Suprapubic skin (tissue), 4 donors: ENCODE results near the gene PARD3B. TPM values are rescaled to one million over a fixed set of nuclear protein-coding genes. Genes with fewer than 3 reads are reported as not detected.
A peak's percentile ranks its signal among the peaks of the same experiment; 100 is the strongest.

Experiments used
- DNase-seq, 2 donors: peaks; one replicate each; pipeline ENCODE4 v3.0.0-alpha.2; 2019; ENCODE audit warnings: low spot score in 2 of 2
- H3K27ac ChIP-seq: fragments of 200-600 bp; sonication (generic); one replicate; pipeline ENCODE4 v1.5.1; 2019
- H3K27me3 ChIP-seq: fragments of 200-600 bp; sonication (generic); one replicate; pipeline ENCODE4 v1.5.1; 2019
- H3K36me3 ChIP-seq: fragments of 200-600 bp; sonication (generic); one replicate; pipeline ENCODE4 v1.5.1; 2019
- H3K4me1 ChIP-seq: fragments of 200-600 bp; sonication (generic); one replicate; pipeline ENCODE4 v1.5.1; 2019
- H3K4me3 ChIP-seq: fragments of 200-600 bp; sonication (generic); one replicate; pipeline ENCODE4 v1.5.1; 2019; ENCODE audit warnings: mild to moderate bottlenecking
- H3K9me3 ChIP-seq: fragments of 200-600 bp; sonication (generic); one replicate; pipeline ENCODE4 v1.5.1; 2019
- EP300 ChIP-seq: sonication (generic); formaldehyde crosslinking; IDR thresholded peaks from one replicate; pipeline ENCODE4 v1.6.1; 2017; ENCODE audit warnings: antibody characterized with exemption
- POLR2A ChIP-seq, 2 donors: fragments of 450-650 bp; IDR thresholded peaks; one replicate each; pipeline ENCODE4 v1.6.1; 2017; ENCODE audit warnings: antibody characterized with exemption in 2 of 2, mild to moderate bottlenecking in 2 of 2, moderate library complexity in 2 of 2
- POLR2AphosphoS5 ChIP-seq, 3 donors: sonication (generic); formaldehyde crosslinking; IDR thresholded peaks; one replicate each; pipeline ENCODE4 v1.6.1; 2017; ENCODE audit warnings: antibody characterized with exemption in 3 of 3
- WGBS: methylation state at CpG from one replicate; pipeline ENCODE4 v1.1.5; 2018; 5-methylcytosine and 5-hydroxymethylcytosine counted together
- total RNA-seq, 4 donors: library from RNA; depleted of rRNA; stranded (reverse); fragments of >200 nt; gene quantifications; one replicate each; pipeline ENCODE4 v1.1.0, GENCODE V29; 2016
- TF ChIP-seq, protein P1 (sequence below), 2 donors: fragments of 200-600 bp in 1 of 2; fragments of 450-650 bp in 1 of 2; sonication (generic) in 1 of 2; IDR thresholded peaks; one replicate each; pipeline ENCODE4 v1.5.1; 2016 to 2019; ENCODE audit warnings: antibody characterized with exemption in 2 of 2, mild to moderate bottlenecking in 1 of 2, moderate library complexity in 1 of 2

Gene PARD3B
- total RNA-seq, 4 donors from 2014 or later, result 12.5 to 18.9 (median 15.5) TPM

DNA sequence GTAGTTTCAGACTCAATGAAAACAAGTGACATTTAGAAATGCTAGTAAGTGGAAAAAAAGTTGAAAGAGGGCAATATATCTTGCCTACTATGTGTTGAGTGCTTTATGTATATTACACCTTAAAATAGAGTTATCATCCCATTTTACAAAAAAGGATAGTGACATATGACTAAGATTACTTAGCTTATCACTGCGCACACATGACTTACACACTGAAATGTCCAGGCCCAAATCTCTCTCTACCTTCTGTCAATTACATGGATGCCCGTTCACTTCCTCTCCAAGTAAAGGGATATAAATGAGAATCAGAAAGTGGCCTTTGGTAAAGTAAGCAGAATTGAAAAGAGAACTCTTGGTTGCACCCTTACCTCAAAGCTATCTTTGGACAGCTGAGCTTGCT is 3.6 kb upstream of the PARD3B start:
- Histone ChIP-seq H3K4me3 (no peak overlapping the region), H3K9me3 (no peaks in the 10 kb centered on the region), H3K36me3 (no peaks in the 10 kb centered on the region), H3K4me1 (peaks cover 24% of the 10 kb centered on the region), H3K27me3 (no peaks in the 10 kb centered on the region), H3K27ac (no peak overlapping the region)
- no peak for DNase-seq
- TF ChIP-seq, protein P1, sequence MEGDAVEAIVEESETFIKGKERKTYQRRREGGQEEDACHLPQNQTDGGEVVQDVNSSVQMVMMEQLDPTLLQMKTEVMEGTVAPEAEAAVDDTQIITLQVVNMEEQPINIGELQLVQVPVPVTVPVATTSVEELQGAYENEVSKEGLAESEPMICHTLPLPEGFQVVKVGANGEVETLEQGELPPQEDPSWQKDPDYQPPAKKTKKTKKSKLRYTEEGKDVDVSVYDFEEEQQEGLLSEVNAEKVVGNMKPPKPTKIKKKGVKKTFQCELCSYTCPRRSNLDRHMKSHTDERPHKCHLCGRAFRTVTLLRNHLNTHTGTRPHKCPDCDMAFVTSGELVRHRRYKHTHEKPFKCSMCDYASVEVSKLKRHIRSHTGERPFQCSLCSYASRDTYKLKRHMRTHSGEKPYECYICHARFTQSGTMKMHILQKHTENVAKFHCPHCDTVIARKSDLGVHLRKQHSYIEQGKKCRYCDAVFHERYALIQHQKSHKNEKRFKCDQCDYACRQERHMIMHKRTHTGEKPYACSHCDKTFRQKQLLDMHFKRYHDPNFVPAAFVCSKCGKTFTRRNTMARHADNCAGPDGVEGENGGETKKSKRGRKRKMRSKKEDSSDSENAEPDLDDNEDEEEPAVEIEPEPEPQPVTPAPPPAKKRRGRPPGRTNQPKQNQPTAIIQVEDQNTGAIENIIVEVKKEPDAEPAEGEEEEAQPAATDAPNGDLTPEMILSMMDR (IDR thresholded peaks at IDR 0.05), result no peak
- no peak for TF ChIP-seq POLR2A (IDR thresholded peaks at IDR 0.05)
- no peak for TF ChIP-seq POLR2AphosphoS5 (IDR thresholded peaks at IDR 0.05)
- TF ChIP-seq EP300, result no peak
- WGBS, result 100% methylated on average over 2 of the region's 2 CpGs

DNA sequence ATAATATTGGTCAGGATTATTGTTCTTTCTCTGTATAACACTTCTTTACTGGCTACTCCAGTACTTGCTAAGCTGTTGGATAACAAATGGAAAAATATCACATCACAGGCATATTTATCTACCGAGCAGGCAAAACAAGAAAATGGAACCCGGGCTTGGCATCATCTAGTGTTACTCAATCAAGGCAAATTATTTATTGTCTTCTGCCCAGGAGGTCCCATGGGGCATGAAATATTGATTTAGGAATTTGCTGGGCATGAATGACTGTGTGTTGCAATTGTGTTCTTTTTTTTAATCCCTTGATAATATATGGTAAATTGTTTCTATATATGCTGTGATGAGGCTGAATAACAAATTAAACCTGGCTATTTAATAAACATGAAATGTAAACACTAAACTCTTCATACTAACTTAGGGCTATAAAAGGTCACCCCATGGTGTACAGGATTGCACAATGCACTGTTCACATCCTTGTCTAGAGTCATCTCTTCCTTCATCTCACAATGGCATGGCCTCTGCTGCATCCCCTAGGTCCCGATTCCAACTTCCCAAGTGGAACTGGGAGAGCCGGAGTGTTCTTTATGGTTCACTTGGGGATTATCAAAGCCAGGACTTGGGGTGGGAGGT is 2.2 kb upstream of the PARD3B start:
- no peaks in the 10 kb centered on the region for H3K36me3 ChIP-seq
- no peak overlapping the region for H3K4me3 ChIP-seq
- TF ChIP-seq, protein P1 (IDR thresholded peaks at IDR 0.05), result no peak
- TF ChIP-seq POLR2A (IDR thresholded peaks at IDR 0.05), result no peak
- H3K4me1 ChIP-seq, result peaks cover 30% of the 10 kb centered on the region
- no peaks in the 10 kb centered on the region for H3K9me3 ChIP-seq
- DNase-seq, result no peak
- whole genome bisulfite sequencing, result 72% methylated on average over 4 of the region's 4 CpGs
- H3K27ac ChIP-seq, result peak overlapping the region; percentile 18
- H3K27me3 ChIP-seq, result no peaks in the 10 kb centered on the region

DNA sequence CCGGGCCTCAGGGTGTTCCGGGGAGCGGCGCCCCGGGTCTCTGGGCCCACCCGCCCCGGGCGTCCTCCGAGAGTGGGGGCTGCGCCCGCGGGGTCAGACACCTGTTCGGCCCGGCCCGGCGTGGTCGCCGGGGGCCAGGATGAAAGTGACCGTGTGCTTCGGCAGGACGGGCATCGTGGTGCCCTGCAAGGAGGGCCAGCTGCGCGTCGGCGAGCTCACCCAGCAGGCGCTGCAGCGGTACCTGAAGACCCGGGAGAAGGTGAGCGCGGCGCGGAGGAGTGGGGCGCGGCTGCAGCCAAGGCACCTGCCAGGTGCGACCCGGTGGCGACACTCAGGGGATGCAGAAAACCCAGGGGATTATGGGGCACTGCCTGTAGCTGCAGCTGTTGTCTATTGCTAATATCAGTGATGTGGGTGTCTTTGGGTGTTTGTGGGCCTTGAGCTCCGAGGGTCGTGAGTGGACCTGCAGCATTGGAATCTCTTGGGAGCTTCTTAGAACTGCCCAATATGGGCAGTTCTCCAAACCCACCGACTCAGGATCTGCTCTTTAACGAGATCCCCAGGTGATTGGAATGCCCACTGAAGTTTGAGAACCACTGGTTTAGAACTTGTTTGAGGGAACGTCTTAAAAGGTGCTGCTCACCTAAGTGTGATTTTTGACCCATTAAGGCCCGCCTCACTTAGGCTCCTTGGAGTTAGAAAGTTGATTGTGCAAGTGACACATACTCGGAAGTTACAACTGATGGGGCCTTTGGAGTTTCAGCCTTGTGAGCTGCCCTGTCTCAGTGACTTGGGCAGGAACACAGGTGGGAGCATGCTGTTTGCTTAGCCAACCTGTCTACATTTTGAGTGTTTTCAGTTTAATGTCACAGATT is 823 bp downstream of the PARD3B start:
- H3K36me3 ChIP-seq, result no peaks in the 10 kb centered on the region
- peak overlapping the region; percentile 65 for H3K4me3 ChIP-seq
- no peaks in the 10 kb centered on the region for H3K27me3 ChIP-seq
- TF ChIP-seq POLR2A (IDR thresholded peaks at IDR 0.05), result no peak
- TF ChIP-seq EP300, result no peak
- 9% methylated on average over 10 of the region's 45 CpGs for WGBS
- DNase-seq, result no peak
- peak overlapping the region; percentile 89 for H3K27ac ChIP-seq
- H3K9me3 ChIP-seq, result no peaks in the 10 kb centered on the region
- H3K4me1 ChIP-seq, result peaks cover 37% of the 10 kb centered on the region

DNA sequence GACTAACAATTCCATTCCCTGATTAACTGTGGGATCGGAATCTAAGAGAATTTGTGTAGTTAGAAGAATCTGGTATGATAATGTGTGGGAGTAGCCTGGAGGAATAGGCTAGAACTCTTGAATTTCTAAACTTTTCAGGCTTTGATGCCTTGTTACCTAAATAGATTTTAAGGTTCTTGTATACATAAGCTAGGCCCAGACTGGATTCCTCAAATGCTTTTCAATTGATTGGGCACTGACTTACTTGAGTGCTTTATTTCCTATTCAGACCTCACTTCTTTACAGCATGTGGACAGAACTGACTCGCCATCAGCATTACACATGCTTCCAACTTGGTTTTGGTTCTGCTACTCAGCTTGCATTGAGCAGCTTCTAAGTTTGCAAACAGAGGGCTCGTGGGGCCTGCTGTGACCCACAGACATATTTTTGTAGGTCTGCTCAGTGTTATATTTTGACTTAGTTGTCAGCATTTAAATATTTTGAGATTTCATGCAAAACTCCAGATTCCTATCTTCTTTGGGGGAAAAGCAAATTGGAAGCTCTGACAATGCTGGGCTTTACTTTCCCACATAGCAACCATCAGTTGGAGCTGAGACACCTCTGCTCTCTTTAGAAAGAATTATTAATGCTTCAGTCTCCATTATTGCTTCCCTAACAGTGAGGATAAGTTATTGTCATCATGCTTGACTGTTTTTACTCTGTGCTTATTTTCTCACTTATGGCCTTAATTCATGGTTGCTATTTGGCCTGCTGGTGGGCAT is 5.7 kb downstream of the PARD3B start:
- Histone ChIP-seq H3K9me3 (no peaks in the 10 kb centered on the region), H3K36me3 (no peaks in the 10 kb centered on the region), H3K27me3 (no peaks in the 10 kb centered on the region), H3K4me3 (no peak overlapping the region), H3K4me1 (peaks cover 30% of the 10 kb centered on the region), H3K27ac (peak overlapping the region; percentile 13)
- WGBS, result 36% methylated on average over 3 of the region's 3 CpGs
- no peak for DNase-seq
- no peak for TF ChIP-seq EP300
- TF ChIP-seq, protein P1 (IDR thresholded peaks at IDR 0.05), result no peak
- no peak for TF ChIP-seq POLR2AphosphoS5 (IDR thresholded peaks at IDR 0.05)
- TF ChIP-seq POLR2A (IDR thresholded peaks at IDR 0.05), result no peak

DNA sequence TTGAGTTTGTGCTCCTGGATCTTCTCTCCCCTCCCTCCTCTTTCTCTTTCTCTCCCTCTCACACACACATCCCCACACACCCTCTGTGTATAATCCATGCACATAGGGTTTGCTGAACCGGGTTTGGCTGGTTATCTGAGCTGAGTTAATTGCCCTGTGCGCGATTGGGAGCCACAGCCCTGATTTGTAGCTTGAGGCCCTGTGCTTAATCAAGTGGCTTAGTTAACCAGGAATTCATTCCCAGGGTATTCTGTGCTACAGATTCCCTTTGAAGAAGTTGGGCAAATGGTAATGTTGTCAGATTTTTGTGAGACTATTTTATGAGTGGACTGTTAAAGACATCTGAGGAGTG is 6.2 kb downstream of the PARD3B start:
- TF ChIP-seq POLR2AphosphoS5 (IDR thresholded peaks at IDR 0.05), result no peak
- TF ChIP-seq, protein P1 (IDR thresholded peaks at IDR 0.05), result no peak
- no peak for TF ChIP-seq POLR2A (IDR thresholded peaks at IDR 0.05)
- TF ChIP-seq EP300, result no peak
- 44% methylated on average over 3 of the region's 3 CpGs for WGBS
- peak overlapping the region; percentile 13 for H3K27ac ChIP-seq

More for the DNA sequence above, 6.2 kb downstream of the PARD3B start:
- no peak overlapping the region for H3K4me3 ChIP-seq
- H3K4me1 ChIP-seq, result peaks cover 24% of the 10 kb centered on the region
- no peaks in the 10 kb centered on the region for H3K9me3 ChIP-seq
- DNase-seq, result no peak
- no peaks in the 10 kb centered on the region for H3K36me3 ChIP-seq
- H3K27me3 ChIP-seq, result no peaks in the 10 kb centered on the region
